H1 (cell line): ENCODE measurements around the gene KIF5A. TPM values are rescaled to one million over a fixed set of nuclear protein-coding genes. Genes with fewer than 3 reads are reported as not detected.

ENCODE experiments used
- BRCA1 ChIP-seq: IDR thresholded peaks from 2 replicates; pipeline ENCODE4 v1.6.1; 2012; ENCODE audit warnings: low read depth, low read length, improper control_type of control experiment
- HDAC6 ChIP-seq: IDR thresholded peaks from one replicate; pipeline ENCODE4 v1.7.1; 2012; ENCODE audit warnings: low read depth, mild to moderate bottlenecking, inconsistent platforms, low read length, moderate library complexity
- MAX ChIP-seq: IDR thresholded peaks from 2 replicates; pipeline ENCODE4 v1.6.1; 2012; ENCODE audit warnings: inconsistent platforms
- PHF8 ChIP-seq: fragments of 200-600 bp; sonication (generic); conservative IDR thresholded peaks from 2 replicates; pipeline ENCODE4 v1.7.1; 2012; ENCODE audit warnings: low read depth, mild to moderate bottlenecking, inconsistent platforms, low read length, moderate library complexity
- RFX5 ChIP-seq: IDR thresholded peaks from 2 replicates; pipeline ENCODE4 v1.6.1; 2011; ENCODE audit warnings: low read depth, low read length, improper control_type of control experiment, borderline replicate concordance
- SP4 ChIP-seq: IDR thresholded peaks from 2 replicates; pipeline ENCODE4 v1.6.1; 2012; ENCODE audit warnings: low read length, inconsistent platforms
- SUZ12 ChIP-seq: fragments of 200-600 bp; sonication (generic); IDR thresholded peaks from 2 replicates; pipeline ENCODE4 v1.6.1; 2012; ENCODE audit warnings: mild to moderate bottlenecking, inconsistent platforms, low read length, moderate library complexity, mixed read lengths
- polyA plus RNA-seq, 7 experiments: library from polyadenylated mRNA; depleted of rRNA in 3 of 7; stranded (reverse) in 5 of 7; unstranded in 2 of 7; fragments of >200 nt in 5 of 7; fragments of 200-250 nt in 2 of 7; gene quantifications; 1 replicate in 5 of 7; 2 replicates in 1 of 7; 4 replicates in 1 of 7; pipeline versions ENCODE4 v1.2.1 to v1.2.3, GENCODE V29; 2011 to 2013; ENCODE audit warnings: missing spikeins in 2 of 7, mixed read lengths in 2 of 7
- total RNA-seq: library from RNA; stranded (reverse); fragmentation: NEBNext Ultra II Directional; extraction: Animal tissue kit (Norgen Biotek cat#: 25700); gene quantifications from 2 replicates; pipeline ENCODE4 v1.2.1, GENCODE V29; 2021

KIF5A gene
- total and polyA plus RNA-seq, 2 of the 8 experiments (the other 6 are each of a cell fraction or from before 2014, with no cell fraction given), result 10.7 to 21.9 TPM

GRCh38 chr12:57518176-57518919 lies 31.5 kb upstream of the KIF5A start (continued):
- TF ChIP-seq SUZ12 (no peak), BRCA1 (no peak), RFX5 (no peak), SP4 (no peak), HDAC6 (no peak), MAX (no peak), PHF8 (no peak)
